GM18858 (cell line): ENCODE measurements around the gene LUC7L2.
"Not testable (repeated sequence)": the region's sequence is repeated elsewhere in the genome, so short reads cannot be mapped to it uniquely, and the experiment has no call there.

Experiments
- ATAC-seq: cut with Tn5 transposase; IDR thresholded peaks from one replicate; pipeline ENCODE4 v1.9.1; 2021; ENCODE audit not compliant: unreplicated experiment

The LUC7L2 gene

DNA sequence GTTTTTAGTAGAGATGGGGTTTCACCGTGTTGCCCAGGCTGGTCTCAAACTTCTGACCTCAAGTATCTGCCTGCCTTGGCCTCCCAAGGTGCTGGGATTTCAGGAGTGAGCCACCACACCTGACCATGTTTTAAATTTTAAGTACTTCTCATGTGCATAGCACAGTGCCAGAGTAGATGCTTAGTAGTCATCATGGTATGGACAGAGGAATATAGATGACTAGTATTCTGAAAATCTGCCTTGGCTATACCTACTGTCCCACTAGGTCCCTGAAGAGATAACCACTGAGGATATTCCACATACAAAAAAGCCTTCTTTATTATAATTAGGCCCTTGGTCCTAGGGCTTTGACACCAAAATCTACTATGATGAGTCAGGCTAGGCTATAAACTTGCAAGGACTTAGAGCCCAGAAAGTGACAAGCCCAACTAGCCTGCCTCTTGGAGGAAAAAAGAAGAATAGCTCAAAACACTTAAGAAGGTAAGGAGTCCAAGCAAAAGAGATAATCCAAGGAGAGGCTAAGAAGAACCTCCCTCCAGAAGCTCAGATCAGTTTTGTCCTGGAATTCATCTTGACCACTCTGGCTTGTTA, 34.0 kb downstream of the LUC7L2 start:
- no peak for ATAC-seq

DNA sequence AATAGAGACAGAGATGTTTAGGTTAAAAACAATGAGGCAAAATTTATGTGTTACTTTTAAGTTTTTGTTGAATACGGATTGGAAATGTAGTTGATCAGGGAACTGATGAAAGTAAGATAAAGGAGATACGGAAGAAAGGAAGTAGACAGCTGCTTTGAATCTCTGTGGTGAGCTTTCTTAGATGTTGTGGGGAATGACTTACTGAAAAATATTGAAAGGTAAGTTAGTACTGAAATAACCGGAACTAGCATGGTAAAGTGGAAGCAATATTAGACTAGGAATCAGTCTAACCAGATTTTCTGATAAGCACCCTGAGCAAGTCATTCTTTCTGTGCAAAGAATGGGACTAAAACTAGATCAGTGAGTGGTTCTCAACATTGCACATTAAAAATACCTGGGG, 34.8 kb downstream of the LUC7L2 start:
- ATAC-seq: no peak

DNA sequence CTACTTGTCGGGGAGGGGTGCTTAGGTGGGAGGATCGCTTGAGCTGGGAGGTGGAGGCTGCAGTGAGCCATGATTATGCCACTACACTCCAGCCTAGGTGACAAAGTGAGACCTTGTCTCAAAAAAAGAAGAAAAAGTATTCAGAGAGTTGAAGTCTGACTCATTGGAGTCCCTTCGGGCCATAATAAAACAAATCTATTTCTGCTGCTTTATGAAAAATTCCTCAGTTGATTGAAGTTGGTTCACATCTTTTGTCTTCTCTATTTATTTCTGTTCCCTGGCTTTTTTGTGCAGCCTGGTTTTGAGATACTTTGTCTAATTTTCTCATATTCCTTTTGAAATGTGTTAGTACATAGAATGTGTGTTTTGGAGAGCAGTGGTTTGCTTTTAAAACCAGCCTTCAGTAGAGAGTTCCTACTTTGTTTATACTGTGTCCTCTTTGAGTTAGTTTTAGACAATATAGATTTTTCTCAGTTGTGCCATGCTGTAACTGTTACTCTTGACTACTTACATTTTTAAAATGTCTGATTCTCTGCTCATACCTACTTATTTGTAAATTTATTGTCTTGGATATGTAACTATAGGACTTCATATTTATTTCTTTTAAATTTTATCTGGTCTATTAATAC, 36.7 kb downstream of the LUC7L2 start:
- no peak for ATAC-seq

DNA sequence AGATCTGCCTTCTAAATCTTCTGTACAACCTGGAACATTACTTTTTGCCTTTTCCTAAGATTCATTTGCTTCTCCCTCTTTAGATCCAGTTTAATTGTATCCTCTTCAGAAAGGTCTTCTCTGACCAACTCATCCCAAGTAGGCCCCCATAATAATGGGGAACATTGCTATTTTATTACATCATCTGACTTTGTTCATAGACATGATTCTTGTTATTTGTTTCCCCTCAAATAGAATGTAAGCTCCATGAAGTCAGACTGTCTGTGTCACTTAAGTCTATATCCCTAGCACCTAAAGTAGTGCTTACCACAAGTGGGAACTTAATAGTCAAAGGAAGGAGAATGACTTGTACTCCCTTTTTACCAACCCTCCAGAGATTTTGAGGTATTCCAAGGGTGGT, 37.5 kb downstream of the LUC7L2 start:
- no peak for ATAC-seq

DNA sequence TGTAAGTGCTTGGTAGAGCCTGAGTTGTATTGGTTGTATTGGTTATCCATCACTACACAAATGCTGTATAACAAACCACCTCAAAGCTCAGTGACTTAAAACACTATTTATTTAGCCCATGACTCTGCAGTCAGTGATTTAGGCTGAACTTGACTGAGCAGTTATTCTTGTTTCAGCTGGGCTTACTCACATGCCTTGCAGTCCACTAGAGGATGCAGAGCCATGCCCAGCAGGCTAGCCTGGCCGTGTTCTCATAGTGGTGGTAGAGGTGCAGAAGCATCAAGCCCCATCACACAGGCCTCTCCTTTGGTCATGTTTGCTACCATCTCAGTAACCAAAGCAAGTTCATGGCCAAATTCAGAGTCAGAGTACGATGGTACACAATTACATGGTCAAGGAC, 43.9 kb downstream of the LUC7L2 start:
- ATAC-seq: no peak

DNA sequence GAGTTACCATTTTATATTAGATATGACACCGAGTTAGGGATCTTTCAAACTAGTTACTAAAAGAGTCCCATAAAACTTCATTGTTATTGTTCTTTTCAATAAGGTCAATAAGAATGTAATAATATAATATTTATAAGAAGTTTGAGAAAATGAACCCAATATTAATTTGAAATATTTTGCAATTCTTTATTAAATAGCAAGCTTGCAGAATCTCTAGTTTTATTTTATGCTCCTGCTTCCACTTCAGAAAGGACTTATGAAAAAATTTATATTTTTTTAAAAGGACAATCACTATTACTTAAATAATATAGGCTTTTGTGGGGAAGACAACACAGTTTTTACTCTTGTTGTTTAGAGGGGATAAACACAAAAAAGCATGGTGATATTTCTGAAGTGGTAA, 47.9 kb downstream of the LUC7L2 start:
- ATAC-seq: no peak

DNA sequence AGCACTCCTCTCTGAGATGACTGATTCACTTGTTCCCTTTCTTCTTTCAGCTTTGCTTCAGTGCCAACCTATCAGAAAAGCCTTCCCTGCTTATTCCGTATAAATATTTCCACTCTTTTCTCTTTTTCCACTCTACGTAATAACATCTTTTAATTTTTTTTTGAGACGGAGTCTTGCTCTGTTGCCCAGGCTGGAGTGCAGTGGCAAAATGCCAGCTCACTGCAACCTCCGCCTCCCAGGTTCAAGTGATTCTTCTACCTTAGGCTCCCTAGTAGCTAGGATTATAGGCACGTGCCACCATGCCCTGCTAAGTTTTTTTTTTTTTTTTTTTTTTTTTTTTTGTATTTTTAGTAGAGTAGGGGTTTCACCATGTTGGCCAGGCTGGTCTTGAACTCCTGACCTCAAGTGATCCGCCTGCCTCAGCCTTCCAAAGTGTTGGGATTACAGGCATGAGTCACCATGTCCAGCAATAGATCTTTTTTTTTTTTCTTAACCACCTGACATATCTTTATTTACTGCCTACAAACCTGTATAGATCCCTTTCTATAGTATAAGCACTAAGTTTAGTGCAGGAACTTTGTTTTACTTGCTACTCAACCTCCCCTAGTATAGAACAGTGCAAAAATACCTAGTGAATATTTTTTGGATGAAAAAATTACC, 55.2 kb downstream of the LUC7L2 start:
- not testable (repeated sequence) for ATAC-seq

DNA sequence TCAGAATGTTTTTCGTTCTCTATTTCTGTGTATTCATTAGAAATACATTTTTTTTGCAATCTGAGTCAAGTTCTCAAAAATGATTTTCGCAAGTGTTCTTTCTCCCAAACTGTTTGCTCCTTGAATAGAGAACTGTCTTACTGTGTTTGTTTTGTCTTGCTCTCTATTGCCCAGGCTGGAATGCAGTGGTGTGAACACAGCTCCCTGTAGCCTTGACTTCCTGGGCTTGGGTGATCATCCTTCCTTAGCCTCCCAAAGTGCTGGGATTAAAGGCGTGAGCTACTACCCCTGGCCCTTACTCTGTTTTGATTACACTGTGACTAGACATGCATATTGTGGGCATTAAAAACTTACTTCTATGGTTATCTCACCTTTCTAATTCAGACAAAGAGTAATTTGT, 56.7 kb downstream of the LUC7L2 start:
- ATAC-seq: no peak

DNA sequence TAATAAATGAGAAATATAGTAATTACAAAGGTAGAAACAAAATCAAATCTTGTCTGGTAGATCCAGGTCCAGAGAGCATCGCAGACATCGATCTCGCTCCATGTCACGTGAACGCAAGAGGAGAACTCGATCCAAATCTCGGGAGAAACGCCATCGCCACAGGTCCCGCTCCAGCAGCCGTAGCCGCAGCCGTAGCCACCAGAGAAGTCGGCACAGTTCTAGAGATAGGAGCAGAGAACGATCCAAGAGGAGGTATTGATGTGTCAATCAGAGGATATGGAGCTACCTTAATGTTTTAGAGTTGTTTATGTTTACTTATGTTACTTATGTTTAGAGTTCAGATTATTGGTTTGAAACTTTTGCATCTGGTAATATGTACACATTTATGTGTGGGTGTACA, 57.8 kb downstream of the LUC7L2 start:
- no peak for ATAC-seq

DNA sequence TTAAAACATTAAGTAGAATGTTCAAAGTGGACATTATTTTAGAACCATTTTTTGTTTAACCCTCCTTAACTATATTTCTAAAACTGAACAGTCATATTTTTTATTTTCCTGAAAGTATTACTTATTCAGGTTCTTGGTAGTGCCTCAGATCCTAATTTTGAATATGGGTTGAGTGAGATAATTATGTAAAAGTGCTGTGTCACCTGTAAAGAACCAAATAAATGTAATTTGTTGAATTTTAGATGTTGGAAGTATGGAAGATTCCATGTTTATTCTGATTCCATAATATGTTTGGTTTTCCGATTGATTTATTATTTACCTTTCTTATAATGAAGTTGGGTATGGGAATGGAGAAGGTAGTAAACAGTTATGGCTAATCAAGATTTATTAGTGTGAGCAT, 61.4 kb downstream of the LUC7L2 start:
- no peak for ATAC-seq

DNA sequence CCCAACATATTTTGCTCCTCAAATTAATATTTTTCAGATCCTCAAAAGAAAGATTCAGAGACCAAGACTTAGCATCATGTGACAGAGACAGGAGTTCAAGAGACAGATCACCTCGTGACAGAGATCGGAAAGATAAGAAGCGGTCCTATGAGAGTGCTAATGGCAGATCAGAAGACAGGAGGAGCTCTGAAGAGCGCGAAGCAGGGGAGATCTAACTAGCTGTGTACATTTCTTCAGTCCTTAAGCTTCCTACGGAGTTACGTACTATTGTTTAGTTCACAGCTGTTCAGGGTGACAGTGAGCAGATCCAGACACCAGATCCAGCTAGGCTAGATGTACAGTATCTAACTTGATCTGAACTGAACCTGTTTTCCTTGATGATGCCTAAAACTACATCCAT, 62.4 kb downstream of the LUC7L2 start:
- ATAC-seq: no peak

DNA sequence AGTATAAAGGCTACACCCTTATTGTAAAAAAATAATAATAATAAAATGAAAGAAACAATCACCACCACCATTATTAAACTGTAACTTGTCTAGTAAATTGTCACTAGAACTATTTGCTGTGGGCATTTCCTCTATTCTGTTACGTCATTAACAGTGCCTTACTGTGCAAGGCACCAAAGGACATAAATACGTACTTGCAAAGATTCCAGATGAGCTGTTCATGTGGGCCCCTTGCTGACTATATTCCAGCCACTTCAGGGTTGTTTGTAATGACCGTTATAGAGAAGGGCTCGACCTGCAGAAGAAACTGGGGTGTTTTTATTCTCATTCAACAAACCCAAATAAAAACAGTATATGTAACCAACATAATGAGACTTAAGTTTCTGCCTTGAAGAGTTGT, 63.4 kb downstream of the LUC7L2 start:
- no peak for ATAC-seq

DNA sequence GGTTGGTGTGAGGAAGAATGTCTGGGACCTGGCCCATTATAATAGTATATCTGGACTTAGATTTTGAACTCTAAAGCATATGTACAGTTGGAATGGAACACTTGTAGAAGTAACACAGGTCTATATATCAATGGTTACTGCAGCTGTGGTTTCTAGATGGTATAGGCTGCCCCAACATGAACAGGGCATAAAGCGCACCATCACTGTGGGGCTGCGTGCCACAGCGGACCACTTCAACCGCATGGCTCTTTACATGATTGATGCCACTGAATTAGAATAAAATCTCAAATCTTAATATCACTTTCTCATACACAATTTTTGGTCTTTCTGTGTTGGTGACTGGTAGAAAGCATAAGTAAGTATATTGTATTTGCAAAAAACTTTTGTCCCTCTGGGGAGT, 64.3 kb downstream of the LUC7L2 start:
- ATAC-seq: no peak

DNA sequence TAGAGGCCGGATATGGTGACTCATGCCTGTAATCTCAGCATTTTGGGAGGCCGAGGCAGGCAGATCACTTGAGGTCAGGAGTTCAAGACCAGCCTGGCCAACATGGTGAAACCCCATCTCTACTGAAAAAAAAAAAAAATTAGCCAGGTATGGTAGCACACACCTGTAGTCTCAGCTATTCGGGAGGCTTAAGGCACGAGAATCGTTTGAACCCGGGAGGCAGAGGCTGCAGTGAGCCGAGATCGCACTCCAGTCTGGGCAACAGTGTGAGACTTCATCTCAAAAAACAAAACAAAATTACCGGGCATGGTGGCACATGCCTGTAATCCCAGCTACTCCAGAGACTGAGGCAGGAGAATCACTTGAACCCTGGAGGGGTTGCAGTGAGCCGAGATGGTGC, 66.0 kb downstream of the LUC7L2 start:
- not testable (repeated sequence) for ATAC-seq

DNA sequence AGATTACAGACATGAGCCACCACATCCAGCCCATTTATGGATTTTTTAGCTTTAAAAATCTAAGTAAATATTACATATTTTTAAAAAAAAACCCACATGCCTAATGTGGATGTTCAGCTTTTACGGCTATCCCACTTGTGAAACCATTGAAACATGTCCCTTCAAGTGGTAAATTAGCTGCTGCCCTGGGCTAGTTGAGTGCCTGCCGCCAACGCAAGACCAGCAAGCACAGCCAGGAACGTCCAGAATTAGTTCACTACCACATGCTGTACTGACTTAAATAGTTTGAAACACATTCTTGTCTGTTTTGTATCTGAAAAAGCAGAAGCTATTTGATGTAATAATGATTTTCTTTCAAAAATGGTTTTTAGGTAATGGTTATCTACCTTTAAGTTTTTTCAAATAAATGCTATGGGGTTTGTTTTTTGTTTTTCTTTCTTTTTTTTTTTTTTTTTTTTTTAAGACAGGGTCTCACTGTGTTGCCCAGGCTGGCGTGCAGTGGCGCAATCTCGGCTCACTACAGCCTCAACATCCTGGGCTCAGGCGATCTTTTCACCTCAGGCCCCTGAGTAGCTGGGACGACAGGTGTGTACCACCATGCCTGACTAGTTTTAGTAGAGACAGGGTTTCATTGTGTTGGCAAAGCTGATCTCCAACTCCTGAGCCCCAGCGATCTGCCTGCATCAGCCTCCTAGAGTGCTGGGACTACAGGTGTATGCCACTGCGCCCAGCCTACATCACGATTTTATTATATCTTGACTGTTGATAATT, 66.7 kb downstream of the LUC7L2 start:
- no peak for ATAC-seq

DNA sequence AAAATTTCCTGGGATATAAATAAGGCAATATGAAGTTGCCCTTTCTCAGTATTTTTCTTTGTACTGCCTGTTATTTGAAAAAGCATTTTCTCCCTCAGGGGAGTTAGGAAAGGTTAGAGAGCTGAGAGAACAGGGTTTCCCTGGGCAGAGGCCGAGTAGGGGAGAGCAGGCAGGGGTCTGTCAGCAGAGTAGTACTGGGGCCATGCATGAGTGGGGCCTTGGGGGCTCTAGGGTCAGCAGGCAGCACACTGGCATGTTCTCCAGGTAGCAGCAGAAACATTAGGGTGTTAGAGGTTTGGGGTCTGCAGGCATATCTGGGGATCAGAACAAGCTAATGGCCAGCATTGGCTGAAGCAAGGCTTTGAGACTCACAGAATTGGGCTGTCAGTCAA, 67.3 kb downstream of the LUC7L2 start:
- no peak for ATAC-seq

DNA sequence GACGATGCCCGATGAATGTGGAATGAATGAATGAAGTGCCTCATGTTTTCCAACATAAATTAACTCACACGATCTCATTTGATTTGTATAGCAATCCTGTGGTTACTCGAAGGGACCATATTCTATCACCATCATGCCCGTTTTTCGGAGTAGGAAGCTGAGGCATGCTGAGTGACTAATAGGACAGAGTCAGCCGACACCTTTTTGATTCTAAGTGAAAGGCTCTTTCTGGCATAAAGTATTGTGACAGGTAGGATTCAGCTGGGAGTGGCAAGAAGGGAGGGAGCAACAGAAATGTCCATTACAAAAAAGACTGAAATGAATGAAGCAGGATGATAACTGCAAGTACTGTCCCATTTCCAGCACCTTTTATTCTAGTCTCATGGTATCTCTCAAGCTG, 68.1 kb downstream of the LUC7L2 start:
- ATAC-seq: no peak

DNA sequence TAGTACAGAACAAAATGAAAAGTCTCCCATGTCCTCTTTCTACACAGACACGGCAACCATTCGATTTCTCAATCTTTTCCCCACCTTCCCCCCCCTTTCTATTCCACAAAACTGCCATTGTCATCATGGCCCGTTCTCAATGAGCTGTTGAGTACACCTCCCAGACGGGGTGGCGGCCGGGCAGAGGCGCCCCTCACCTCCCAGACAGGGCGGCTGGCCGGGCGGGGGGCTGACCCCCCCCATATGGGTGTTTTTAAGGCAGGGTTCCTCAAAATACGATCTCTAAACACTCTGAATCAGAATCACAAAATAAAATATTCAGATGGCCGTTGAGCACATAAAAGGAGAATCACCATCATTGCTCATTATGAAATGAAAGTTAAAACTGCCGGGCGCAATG, 70.0 kb downstream of the LUC7L2 start:
- ATAC-seq: not testable (repeated sequence)

DNA sequence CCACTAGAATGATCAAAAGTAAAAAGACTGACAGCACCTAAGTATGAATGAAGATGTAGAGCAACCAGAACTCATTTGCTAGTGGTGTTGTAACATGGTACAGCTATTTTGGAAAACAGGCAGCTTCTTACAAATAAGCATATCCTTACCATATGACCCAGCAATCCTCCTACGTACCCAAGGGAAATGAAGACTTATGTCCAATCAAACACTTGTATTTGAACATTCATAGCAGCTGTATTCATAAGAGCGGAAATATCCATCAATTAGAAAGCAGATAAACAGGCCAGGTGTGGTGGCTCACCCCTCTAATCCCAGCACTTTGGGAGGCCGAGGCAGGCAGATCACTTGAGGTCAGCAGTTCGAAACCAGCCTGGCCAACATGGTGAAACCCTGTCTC, 70.7 kb downstream of the LUC7L2 start:
- ATAC-seq: no peak

DNA sequence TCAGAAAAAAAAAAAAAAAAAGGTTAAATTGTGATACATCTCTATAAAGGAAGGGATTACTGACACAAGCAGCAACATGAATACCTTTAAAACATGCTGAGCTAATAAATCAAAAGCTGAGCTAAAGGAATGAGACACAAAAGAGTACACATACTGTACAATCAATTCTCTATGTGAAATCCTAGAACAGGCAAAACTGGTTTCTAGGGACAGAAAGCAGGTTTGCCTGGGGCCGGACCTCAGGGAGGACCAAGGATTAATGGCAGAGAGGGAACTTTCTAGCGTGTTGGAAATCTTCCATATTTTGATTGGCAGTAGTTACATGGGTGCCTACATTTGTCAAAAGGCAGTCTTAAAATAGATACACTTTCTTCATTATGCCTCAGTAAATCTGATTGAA, 71.3 kb downstream of the LUC7L2 start:
- no peak for ATAC-seq

DNA sequence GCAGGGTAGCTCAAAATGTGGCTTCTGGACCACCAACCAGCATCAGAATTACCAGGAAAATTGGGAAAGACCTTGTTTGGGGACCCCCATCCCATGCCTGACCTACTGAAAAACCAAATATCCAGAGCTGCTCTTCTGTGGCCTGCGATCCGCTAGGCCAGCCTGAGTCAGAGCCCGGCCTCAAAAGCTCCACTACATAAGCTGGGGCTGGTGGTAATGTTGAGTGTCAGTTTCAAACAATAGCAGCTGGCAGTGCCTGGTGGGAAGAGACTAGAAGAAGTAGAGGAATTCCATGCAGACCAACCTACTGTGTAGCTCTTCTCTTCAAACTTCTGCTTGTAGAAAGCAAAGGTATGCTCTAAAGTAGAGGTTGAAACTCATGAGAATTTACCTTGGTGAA, 71.8 kb downstream of the LUC7L2 start:
- ATAC-seq: no peak

DNA sequence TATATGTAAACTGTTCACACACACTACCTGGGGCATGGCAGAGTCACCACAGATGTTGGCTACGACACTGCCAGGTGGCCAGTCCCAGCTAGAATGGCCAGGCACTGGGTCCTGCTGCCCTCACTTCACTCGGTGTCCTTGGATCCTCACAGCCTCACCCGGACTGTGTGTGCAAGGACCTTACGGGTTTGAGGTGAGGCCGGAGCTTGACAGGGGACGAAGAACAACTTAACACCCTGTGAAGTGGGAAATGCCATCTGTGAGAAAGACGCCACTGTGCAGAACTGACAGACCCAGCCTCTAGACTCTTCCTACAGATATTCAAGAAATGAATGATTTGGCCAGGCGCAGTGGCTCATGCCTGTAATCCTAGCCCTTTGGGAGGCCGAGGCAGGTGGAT, 77.1 kb downstream of the LUC7L2 start:
- no peak for ATAC-seq
